ENCODE results near the gene FBXO27.

Gene FBXO27

DNA sequence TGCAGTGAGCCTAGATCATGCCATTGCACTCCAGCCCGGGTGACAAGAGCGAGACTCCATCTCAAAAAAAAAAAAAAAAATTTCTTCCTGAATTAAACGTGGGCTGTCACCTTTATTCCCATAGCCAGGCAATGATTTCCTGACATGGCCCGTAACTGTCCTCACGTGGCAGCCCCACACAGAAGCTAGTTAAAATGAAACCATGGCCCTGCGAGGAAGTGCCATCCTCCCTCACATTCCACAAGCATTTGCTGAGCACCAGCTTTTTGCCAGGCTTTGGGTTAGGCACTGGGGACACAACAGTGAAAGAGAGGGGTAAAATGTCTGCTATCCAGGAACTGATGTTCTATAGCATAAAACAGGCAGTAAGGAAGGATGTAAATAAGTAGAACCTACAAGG lies 13.2 kb upstream of the FBXO27 start:
- DNase-seq (ENCODE audit: insufficient read length, low spot score) = no peak
- TF ChIP-seq, protein P1, sequence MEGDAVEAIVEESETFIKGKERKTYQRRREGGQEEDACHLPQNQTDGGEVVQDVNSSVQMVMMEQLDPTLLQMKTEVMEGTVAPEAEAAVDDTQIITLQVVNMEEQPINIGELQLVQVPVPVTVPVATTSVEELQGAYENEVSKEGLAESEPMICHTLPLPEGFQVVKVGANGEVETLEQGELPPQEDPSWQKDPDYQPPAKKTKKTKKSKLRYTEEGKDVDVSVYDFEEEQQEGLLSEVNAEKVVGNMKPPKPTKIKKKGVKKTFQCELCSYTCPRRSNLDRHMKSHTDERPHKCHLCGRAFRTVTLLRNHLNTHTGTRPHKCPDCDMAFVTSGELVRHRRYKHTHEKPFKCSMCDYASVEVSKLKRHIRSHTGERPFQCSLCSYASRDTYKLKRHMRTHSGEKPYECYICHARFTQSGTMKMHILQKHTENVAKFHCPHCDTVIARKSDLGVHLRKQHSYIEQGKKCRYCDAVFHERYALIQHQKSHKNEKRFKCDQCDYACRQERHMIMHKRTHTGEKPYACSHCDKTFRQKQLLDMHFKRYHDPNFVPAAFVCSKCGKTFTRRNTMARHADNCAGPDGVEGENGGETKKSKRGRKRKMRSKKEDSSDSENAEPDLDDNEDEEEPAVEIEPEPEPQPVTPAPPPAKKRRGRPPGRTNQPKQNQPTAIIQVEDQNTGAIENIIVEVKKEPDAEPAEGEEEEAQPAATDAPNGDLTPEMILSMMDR (IDR thresholded peaks at IDR 0.05; ENCODE audit: insufficient read depth, missing control alignments) = no peak
- no peak for FAIRE-seq

DNA sequence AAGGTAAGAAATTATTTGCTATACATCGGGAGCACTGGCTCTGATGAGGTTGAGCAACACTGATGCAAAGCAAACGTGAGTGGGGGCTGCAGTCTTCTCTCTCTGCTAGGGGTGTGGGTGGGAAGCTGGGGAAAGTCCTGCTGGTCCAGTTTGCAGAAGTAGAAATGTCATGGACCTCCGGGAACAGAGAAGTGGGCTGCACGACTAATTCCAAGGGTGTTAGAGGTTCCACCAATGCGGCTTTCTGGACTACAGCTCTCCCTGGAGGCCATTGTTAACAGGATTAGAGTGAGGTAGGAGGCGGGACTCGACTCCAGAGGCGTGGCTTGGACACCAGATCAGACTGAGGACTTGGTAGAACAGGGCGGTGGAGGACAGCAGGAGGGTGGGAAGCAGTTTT lies 5.7 kb upstream of the FBXO27 start:
- TF ChIP-seq, protein P1 (IDR thresholded peaks at IDR 0.05; ENCODE audit: insufficient read depth, missing control alignments) = peak; percentile 21
- FAIRE-seq (no peak), DNase-seq (ENCODE audit: insufficient read length, low spot score) (peak; percentile 80)

DNA sequence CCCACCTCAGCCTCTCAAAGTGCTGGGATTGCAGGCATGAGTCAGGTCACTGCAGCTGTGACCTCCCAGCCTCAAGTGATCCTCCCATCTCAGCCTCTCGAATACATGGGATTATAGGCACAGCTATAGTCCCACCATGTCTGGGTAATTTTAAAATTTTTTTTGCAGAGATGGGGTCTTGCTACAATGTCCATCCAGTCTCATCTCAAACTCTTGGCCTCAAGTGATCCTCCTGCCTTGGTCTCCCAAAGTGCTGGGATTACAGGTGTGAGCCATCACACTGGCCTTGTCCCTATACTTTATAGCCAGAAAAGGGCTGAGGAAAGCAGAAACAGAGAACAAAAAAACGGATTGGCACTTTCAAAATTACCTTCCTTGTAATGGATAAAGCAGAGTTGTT lies 4.8 kb upstream of the FBXO27 start:
- FAIRE-seq = no peak
- DNase-seq (ENCODE audit: insufficient read length, low spot score) = no peak
- TF ChIP-seq, protein P1 (IDR thresholded peaks at IDR 0.05; ENCODE audit: insufficient read depth, missing control alignments) = no peak

DNA sequence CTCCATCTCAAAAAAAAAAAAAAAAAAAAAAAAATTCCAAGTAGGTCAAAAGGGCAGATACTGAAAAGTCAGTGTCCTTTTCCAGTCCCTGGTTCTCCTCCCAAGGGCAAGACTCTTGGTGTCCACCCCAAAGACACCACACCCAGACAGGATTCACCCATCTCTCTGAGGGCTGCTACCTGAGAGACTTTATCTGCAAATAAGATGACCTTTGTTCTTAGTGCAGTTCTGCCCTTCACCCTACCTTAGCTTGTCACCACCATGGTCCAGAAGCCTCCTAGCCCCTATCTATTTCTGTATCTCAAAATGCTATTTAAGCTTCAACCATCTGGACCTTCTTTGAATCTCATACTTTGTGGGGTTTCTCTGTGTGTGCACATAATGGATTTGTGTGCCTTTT lies 4.2 kb upstream of the FBXO27 start:
- no peak for FAIRE-seq
- TF ChIP-seq, protein P1 (IDR thresholded peaks at IDR 0.05; ENCODE audit: insufficient read depth, missing control alignments) = no peak
- DNase-seq (ENCODE audit: insufficient read length, low spot score) = no peak

DNA sequence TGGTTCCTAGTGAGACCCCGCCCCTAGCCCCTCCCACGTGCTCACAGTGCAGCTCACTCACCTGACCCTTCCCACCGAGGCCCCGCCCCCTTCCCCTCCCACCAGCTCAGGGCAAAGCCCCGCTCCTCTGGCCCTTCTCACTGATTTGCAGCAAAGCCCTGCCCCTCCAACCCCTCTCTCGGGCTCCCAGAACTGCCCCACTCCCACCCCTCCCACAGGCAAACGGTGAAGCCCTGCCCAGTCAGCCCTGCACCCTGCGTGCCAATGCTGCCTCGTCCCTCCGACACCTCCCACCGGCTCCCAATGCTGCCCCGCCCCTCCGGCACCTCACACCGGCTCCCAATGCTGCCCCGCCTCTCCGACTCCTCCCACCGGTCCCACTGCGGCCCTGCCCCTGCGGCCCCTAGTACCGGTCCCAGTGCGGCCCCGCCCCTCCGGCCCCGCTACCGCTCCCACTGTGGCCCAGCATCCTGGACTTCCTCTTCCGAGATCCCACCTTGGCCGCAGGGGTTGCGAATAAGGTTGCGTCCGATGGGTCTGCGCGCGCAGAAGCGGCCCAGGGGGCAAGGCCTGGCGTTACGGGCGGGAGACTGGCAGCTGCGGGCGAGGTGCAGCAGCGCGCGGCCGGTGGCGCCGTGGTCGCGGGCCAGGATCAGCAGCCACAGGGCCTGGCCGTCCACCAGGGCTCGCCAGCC lies 834 bp downstream of the FBXO27 start:
- DNase-seq (ENCODE audit: insufficient read length, low spot score) (peak; percentile 82), FAIRE-seq (no peak)
- TF ChIP-seq, protein P1 (IDR thresholded peaks at IDR 0.05; ENCODE audit: insufficient read depth, missing control alignments) = no peak

DNA sequence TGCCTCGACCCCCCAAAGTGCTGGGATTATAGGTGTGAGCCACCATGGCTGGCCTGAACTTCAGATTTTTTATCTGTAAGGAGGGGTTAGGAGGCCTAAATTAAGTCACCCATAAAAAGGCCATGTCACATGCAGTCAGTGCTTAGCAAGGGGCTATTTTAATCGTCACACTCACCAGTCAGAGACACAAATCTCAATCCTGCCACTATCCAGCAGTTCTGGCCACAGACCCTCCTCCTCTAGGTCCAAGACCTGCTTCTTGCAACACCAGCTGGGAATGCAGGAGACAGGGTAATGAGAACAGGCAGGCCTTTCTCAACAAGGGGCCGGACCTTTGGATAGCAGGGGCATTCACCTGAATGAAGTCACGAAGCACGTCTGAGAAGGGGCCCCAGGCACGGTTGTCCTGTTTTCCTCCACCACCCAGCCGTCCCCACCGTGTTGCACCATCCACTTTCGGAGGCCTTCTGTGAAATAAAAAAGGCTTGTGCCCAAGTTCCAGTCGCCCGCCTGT lies 1.4 kb downstream of the FBXO27 start:
- no peak for DNase-seq (ENCODE audit: insufficient read length, low spot score)
- FAIRE-seq = no peak
- TF ChIP-seq, protein P1 (IDR thresholded peaks at IDR 0.05; ENCODE audit: insufficient read depth, missing control alignments) = no peak

DNA sequence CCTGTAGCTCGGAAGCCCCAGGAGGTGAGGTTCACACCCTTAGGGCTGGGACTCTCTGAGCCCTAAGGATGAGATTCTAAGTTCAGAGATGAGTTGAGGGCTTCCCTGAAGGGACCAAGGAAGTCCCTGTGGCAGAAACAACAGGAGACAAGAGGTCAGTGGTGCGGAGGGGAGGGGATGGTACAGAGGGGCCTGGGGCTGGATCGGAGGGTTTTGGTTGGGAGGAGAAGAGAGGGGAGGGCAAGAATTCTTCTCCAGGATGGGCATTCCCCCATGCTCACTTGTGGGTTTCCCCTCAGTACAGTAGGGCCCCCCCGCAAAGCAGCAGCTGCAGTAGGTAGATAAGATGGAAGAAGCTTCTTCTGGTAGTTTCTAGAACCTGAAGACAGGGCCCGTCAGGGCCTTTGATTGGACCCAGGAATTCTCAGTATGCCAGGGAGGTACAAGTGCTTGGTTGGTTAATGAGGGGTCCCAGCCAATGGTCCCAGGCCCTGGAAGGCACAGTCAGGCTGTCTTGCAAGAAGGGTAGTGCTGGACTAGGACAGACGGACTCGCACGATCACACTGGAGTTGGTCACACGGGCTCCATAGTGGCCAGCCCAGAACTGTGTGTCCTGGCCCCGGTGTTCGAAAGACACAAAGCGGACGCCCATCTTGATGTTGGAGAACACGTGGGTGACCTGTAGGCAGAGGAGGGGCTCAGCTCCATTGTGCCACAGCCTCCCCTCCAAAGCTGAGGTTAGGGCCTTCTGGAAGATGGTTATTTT lies 7.3 kb downstream of the FBXO27 start:
- TF ChIP-seq, protein P1 (IDR thresholded peaks at IDR 0.05; ENCODE audit: insufficient read depth, missing control alignments) = no peak
- FAIRE-seq = no peak

More for the DNA sequence above, 7.3 kb downstream of the FBXO27 start:
- DNase-seq (ENCODE audit: insufficient read length, low spot score) = no peak

Data from D721Med (cell line).